GM19193 (cell line): ENCODE results near the gene TSC22D1.

ENCODE experiments used
- POLR2A ChIP-seq: IDR thresholded peaks from 4 replicates; pipeline ENCODE4 v1.6.1; 2011; ENCODE audit not compliant: insufficient read depth, insufficient read length; ENCODE audit errors: extremely low read depth

The TSC22D1 gene

GRCh38 chr13:44449999-44450821 is 125.9 kb downstream of the TSC22D1 start:
- TF ChIP-seq POLR2A, result no peak

- no peak for TF ChIP-seq POLR2A
Measured at GRCh38 chr13:44448875-44449274, 127.3 kb downstream of the TSC22D1 start.

- no peak for TF ChIP-seq POLR2A
Measured at GRCh38 chr13:44448373-44448772, 127.8 kb downstream of the TSC22D1 start.

GRCh38 chr13:44447783-44448321 is 128.3 kb downstream of the TSC22D1 start:
- TF ChIP-seq POLR2A, result no peak

DNA sequence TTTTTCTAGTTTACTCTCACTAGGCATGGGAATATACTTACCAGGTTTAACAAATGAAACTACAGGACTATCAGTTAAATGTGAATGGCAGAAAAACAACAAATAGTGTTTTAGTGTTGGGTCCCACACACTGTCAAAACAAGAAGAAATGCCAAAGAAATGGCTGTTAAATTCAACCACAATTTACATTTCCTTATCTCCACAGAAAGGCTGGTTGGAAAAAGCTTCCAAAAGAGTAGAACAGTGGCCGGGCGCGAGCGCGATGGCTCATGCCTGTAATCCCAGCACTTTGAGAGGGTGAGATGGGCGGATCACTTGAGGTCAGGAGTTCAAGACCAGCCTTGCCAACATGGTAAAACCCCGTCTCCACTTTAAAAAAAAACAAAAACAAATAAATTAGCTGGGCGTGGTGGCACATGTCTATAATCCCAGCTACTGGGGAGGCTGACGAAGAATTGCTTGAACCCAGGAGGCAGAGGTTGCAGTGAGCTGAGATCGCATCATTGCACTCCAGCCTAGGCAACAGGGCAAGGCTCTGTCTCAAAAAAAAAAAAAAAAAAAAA is 136.0 kb downstream of the TSC22D1 start:
- no peak for TF ChIP-seq POLR2A

DNA sequence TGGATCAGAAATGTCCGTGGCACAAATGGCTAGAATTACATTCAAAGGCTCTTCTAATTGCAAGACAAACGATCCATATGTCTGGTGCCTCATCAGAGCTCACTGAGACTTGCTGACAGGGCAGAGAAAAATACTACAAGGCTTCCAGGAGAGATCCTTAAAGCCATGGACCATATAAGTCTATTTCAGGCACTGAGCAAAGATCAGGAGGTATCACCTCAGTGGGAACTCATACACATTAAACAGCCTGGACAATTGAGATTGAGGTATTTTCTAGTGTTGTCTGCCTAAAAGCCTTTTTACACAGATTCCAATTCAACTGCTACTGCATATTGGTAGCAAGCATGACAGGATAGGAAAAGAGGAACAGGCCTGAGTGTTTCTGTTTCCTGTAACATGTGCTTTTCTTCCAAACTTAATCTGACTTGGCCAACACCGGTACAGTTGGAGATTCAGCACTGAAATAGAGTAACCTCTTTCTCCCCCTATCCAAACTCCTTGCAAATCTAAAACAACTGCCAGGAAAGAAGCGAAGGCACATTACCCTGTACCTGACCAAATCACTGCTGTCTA is 136.6 kb downstream of the TSC22D1 start:
- TF ChIP-seq POLR2A, result no peak

DNA sequence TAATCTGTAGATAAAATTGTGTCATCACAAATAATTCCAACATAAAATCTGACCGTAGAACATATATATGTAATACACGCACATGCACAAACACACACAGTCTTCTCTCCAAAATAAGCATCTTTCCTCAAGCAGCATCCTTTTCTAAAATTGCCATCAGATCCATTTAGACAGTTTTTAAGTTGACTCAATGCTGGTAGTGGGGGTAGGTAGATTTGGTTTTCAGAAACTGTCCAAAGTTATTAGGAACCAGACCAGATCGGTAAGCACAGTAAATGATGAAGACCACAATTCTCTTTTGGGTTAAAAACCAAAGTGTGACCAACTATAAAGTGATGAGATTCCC is 137.9 kb downstream of the TSC22D1 start:
- TF ChIP-seq POLR2A, result no peak

- TF ChIP-seq POLR2A, result no peak
Measured at GRCh38 chr13:44437356-44438233, 138.5 kb downstream of the TSC22D1 start.

- TF ChIP-seq POLR2A, result no peak
Measured at GRCh38 chr13:44436589-44437337, 139.4 kb downstream of the TSC22D1 start.

DNA sequence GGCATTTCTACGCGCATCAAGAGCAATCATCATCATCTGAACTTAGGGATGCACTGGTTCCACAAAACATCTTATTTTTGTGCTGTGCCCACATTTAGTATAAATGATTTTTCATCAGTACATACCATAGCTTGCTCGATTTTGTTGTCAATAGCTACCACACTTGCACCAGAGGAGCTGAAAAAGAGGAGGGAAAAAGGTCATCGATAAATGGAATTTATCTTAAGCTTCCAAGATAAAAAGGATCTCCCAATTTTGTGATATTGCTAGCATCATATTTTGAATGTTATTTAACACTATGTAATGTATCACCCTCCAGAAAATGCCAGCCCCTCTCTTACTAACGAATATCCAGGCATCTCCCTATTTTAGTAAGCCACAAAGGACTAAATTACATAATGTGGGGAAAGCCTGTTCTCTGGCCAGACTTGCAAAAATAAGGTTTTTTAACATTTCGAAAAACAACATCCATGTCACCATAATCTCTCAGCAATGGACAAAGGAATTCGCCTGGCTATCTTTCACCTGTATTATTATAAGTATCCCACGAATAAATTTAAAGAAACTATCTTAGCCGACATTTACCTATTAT is 140.1 kb downstream of the TSC22D1 start:
- TF ChIP-seq POLR2A, result no peak

GRCh38 chr13:44435142-44435918 is 140.8 kb downstream of the TSC22D1 start:
- no peak for TF ChIP-seq POLR2A

DNA sequence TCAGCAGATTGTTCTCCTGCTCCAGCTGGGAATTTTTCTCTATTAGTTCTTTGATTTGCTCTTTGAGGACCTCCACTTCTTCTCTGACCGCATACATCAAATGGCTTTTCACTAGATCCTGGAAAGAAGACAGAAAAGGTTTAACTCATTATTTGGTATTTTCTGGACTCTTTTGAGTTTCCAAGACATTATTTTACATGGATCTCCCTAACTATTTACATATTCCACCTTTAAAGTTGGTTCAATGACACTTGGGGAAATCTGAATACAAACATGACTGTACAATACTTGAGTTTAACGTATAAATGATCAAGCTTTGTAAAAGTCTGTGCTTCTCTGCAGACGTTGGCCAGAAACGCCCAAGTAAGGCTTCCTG is 141.4 kb downstream of the TSC22D1 start:
- no peak for TF ChIP-seq POLR2A
